GM18507 (cell line): ENCODE data around the gene CYCS.

ENCODE experiments used
- DNase-seq: peaks from one replicate; pipeline ENCODE4 v3.0.0; 2011; ENCODE audit warnings: low read depth; ENCODE audit not compliant: insufficient read length; ENCODE audit errors: extremely low spot score
- FAIRE-seq: peaks from 2 replicates; lab custom pipeline; 2011; peaks lifted over from hg19 to GRCh38; lab: Jason Lieb, UNC

Gene CYCS

GRCh38 chr7:25125137-25125946 is at the start of gene CYCS:
Gene CYCS, minus strand, starts transcription at chr7:25125260. Its CDS starts 1,141 bp downstream, at chr7:25124119.
- FAIRE-seq, result peak; percentile 100

DNA sequence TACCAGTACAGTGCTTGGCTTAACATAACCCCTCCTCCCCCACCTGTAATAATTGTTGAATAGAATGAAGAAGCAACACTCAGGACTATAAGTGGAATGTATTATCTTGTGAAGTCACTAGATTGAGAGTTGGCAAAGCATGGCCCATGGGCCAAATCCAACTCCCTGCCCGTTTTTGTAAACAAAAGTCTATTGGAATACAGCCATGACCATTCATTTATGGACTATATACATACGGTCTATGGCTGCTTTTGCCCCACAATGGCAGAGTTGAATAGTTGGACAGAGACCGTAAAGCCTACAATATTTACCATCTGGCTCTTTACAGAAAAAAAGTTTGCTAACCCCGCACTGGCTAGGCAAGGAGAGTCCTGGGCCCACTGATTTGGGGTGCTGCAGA is 48.1 kb upstream of the CYCS start:
- DNase-seq (no peak), FAIRE-seq (no peak)

More at GRCh38 chr7:25125137-25125946, at the start of gene CYCS:
- peak; percentile 84 for DNase-seq

DNA sequence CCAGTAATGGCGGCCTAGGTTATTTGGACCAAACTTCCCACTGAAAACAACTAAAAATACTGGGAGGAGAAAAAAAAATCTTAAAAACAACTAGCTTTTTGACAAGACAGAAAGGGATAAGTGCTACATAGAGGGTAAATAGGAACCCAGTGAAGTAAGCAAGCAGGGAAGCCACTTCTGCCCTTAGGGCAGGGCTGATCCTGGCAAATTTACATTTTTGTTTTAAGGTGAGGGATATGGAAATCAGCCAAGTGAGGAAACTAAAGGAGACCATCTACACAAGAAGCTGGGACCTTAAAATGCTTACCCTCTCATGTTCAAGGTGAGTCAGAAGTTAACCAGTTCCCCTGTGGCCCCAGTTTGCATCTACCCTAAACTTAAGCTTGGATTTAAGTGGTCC is 46.5 kb upstream of the CYCS start:
- no peak for FAIRE-seq

GRCh38 chr7:25171071-25171470 is 46.0 kb upstream of the CYCS start:
- DNase-seq (no peak), FAIRE-seq (no peak)

More for the DNA sequence above, 46.5 kb upstream of the CYCS start:
- no peak for DNase-seq

GRCh38 chr7:25169683-25170082 is 44.6 kb upstream of the CYCS start:
- DNase-seq (no peak), FAIRE-seq (no peak)

DNA sequence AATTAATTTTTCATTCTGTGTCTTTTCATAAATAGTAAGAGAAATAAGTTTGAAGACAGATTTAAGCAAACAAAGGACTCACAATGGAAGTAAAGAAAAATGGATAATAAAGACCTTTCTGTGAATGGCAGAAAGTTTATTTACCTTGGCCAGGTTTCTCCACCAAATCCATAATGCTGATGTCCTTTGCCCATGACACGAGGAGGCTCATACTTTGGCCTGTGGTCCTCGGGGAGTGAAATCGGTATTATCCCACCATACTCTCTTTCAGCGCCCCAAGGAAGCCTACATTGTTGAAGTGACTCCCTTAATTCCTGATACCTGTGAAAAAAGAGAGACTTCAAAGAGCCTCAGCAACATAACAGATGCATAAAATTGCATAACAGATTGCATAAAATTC is 43.1 kb upstream of the CYCS start:
- DNase-seq (no peak), FAIRE-seq (no peak)

DNA sequence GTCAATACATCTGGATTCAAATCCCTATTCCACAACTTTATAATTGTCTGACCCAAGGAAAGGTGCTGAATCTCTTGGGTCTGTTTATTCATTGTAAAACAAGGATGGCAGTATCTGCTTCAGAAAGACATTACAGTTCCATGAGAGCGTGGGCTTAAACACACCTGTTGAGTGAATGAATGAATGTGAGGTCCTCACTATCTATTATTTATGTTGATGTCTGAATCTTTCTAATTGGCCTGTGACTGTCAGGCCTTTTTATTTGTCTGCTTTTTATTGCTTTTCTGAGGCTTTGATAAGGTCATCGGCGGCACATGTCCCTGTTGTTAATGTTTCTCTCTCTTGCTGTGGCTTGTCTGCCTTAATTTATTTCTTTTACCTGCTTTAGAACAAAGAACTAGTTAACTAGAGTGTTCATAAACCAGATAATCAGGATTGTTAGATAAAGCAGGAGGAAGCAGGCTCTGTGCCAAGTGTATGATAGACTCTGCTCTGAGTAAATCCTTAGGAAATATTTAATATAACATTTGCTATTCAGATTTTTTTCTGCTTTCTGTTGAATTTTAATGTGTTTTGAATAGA is 42.3 kb upstream of the CYCS start:
- no peak for FAIRE-seq
- no peak for DNase-seq

GRCh38 chr7:25159983-25160596 is 35.0 kb upstream of the CYCS start:
- FAIRE-seq (peak; percentile 77), DNase-seq (peak; percentile 33)

- DNase-seq, result no peak
- no peak for FAIRE-seq
These were observed 33.9 kb upstream of the CYCS start for GRCh38 chr7:25158966-25159365.

GRCh38 chr7:25151773-25152172 is 26.7 kb upstream of the CYCS start:
- no peak for FAIRE-seq

DNA sequence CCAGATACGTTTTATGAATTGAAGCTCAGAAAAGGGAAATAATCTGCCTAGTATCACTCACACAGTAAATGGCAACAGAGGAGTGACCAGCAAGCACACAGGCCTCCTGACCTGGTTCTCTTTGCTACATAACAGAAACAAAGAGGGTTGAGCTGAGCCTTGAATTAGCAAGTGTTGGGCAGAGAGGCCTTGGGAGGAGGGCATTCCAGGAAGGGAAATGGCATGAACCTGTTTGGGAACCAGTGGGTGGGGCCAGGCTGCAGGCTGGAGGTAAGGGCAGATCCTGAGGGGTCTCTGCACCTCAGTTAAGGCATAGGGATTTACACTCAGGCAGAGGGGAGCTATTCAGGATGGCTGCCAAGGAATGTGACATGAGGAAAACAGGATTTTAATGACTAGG is 24.8 kb upstream of the CYCS start:
- DNase-seq (no peak), FAIRE-seq (no peak)

More at GRCh38 chr7:25151773-25152172, 26.7 kb upstream of the CYCS start:
- DNase-seq, result no peak

DNA sequence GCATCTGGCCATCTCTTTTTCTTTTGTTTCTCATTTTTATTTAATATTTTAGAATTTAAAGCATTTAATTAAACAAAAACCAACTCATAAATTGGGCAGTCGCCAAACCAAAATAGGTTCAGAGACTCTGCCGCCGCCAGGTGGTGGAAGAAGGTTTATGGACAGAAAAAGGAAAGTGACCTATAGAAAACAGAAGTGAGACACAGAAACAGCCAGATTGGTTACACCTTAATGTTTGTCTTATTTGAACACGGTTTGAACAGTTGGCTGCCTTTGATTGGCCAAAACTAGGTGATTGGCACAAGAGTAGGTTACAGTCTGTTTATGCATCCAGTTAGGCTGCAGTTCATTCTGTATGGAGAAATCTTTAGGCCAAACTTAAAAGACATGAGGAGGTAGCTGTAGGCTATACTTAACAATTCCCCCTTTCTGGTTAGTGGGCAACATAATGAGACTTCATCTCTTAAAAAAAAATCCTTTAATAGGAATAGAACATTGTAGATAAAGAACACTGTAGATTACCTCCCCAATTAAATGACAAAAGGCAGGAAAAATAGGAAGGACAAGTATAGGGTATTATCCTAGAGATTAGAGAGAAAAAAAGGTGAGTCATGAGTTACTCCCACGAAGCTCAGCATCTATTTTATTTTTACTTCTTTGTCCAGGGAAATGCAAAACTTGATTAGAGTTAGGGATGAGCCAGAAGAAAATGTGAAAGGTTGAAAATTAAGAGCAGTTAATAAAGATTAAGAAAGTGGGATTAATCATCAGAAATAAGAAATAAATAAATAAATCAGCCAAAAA is 23.9 kb upstream of the CYCS start:
- DNase-seq, result no peak
- FAIRE-seq, result no peak

DNA sequence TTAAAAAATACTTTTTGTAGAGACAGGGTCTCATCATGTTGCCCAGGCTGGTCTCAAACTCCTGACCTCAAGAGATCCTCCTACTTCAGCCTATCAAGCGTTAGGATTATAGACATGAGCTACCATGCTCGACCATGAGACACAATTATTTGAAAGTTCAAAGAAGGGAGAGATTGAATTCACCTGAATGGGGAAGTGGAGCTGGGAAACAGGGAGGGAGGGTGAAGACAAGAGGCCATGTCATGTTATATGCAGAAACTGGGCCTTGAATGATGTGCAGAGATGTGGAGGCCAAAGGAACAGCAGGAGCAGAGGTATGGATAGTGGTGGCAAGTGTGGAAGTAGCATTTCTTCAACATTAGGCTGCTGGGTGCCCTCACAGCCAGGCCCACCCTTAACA is 18.7 kb upstream of the CYCS start:
- no peak for FAIRE-seq
- no peak for DNase-seq

DNA sequence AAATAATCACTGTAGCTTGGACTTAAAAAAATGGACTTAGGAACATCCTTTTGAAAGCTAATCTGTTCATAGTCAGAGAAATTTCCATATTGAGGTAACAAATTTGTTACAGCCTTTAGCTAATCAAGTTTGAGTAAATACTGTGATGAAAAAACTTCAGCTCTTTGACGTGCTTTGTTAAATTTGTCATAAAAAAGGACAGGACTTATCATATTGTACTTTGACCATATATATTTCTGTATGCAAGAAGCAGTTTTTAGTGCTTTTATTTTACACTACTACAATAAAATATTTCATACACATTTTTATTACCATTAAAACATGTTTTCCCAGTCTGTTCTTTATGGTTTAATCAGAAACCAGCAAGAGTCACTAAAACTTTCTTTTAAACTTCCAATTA is 14.5 kb upstream of the CYCS start:
- DNase-seq (no peak), FAIRE-seq (no peak)

- no peak for DNase-seq
- no peak for FAIRE-seq
These were observed 9.4 kb upstream of the CYCS start for GRCh38 chr7:25134358-25135010.

- FAIRE-seq (no peak), DNase-seq (no peak)
These were observed 7.4 kb upstream of the CYCS start for GRCh38 chr7:25132430-25132829.

GRCh38 chr7:25126751-25127150 is 1.7 kb upstream of the CYCS start:
- no peak for FAIRE-seq
- DNase-seq, result no peak

DNA sequence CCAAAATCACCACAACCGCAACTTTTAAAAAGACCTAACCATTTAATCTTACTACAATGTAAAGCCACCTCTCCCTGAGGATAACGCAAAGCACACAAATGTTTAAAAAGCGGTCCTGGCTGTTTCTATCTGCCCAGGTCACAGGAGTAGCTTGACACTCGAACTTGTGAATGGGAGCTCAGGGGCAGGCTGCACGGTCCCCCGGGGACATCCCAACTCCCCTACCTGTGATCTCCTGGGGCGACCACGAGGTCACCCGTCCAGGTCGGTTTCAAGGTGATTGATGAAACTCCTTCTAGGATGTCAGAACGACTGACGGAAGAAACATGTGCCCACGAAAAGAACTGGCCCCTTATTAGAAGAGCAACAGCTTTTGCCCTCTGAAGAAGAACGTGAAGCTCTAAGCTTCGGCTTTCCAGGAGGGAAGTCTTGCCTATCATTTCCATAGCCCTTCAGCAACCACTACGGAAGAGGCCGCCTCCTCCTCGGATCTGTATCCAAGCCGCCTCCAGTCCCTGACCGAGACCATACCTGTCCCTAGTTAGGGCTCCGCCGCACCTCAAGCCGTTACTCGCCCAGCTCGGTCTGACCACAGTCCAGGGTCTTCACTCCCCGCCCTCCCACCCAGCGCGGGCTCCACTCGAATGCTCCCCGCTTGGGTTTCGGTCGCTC is 459 bp downstream of the CYCS start:
- FAIRE-seq (no peak), DNase-seq (no peak)

- no peak for DNase-seq
- no peak for FAIRE-seq
These were observed 2.7 kb downstream of the CYCS start for GRCh38 chr7:25122373-25122772.
